Mammary epithelial cell (primary cell): ENCODE results near the gene PTPRG.

Experiments used
- EZH2 ChIP-seq: IDR thresholded peaks from 2 replicates; pipeline ENCODE4 v1.6.1; 2012; ENCODE audit warnings: low read length, inconsistent platforms, borderline replicate concordance
- TF ChIP-seq, protein P1 (sequence below), 2 donors: IDR thresholded peaks in 1 of 2; conservative IDR thresholded peaks in 1 of 2; 2 replicates each; pipeline ENCODE4 v1.5.1; 2011 to 2012; ENCODE audit warnings: inconsistent platforms in 2 of 2, low read length in 2 of 2, mild to moderate bottlenecking in 2 of 2, control low read depth in 1 of 2, low read depth in 1 of 2; ENCODE audit not compliant: insufficient read depth in 1 of 2; ENCODE audit errors: extremely low read depth in 1 of 2

DNA sequence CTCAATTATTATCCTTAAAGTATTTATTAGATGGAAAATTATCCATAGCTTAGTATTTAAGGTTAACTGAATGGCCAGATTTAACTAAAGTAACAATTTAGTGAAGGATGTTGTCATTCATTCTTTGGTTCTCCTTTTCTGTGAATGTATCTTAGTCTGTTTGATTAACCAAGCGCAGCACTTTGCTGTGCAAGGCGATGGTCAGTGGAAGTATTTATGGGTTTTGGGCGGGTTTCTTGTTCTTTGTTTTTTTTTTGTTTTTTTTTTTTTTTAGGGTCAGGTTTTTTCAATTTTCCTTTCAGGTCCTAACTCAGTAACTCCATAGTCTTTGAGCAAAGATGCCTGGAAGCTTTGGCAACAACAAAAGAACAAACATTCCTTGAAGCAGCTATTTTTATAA lies 328.8 kb downstream of the PTPRG start:
- TF ChIP-seq, protein P1, sequence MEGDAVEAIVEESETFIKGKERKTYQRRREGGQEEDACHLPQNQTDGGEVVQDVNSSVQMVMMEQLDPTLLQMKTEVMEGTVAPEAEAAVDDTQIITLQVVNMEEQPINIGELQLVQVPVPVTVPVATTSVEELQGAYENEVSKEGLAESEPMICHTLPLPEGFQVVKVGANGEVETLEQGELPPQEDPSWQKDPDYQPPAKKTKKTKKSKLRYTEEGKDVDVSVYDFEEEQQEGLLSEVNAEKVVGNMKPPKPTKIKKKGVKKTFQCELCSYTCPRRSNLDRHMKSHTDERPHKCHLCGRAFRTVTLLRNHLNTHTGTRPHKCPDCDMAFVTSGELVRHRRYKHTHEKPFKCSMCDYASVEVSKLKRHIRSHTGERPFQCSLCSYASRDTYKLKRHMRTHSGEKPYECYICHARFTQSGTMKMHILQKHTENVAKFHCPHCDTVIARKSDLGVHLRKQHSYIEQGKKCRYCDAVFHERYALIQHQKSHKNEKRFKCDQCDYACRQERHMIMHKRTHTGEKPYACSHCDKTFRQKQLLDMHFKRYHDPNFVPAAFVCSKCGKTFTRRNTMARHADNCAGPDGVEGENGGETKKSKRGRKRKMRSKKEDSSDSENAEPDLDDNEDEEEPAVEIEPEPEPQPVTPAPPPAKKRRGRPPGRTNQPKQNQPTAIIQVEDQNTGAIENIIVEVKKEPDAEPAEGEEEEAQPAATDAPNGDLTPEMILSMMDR (conservative IDR thresholded peaks at IDR 0.05 in 1 of 2, IDR thresholded peaks at IDR 0.05 in 1 of 2; ENCODE audit: extremely low read depth in 1 of 2, insufficient read depth in 1 of 2, low read depth in 1 of 2, low read length in 2 of 2): no peak
- no peak for TF ChIP-seq EZH2
